Heart right ventricle (tissue), 16 donors: ENCODE measurements around the gene FAM83C. TPM values are rescaled to one million over a fixed set of nuclear protein-coding genes. Genes with fewer than 3 reads are reported as not detected.
A peak's percentile ranks its signal among the peaks of the same experiment; 100 is the strongest.

Experiments
- ATAC-seq, 8 donors: fragments of 200-7000 bp; cut with Tn5 transposase; one replicate each; pipeline ENCODE4 v1.9.1; 2020; ENCODE audit warnings: mild to moderate bottlenecking in 8 of 8, moderate library complexity in 8 of 8, moderate number of reproducible peaks in 1 of 8
- DNase-seq, 2 donors: peaks; one replicate each; pipeline ENCODE4 v3.0.0-alpha.2; 2020
- H3K27ac ChIP-seq, 10 donors: fragments of 200-600 bp; sonication (generic) in 2 of 10; one replicate each; pipeline versions ENCODE4 v1.5.0 to v1.8.0; 2020 to 2022; ENCODE audit warnings: mild to moderate bottlenecking in 3 of 10
- H3K27me3 ChIP-seq, 7 donors: fragments of 200-600 bp; one replicate each; pipeline ENCODE4 v1.8.0; 2021 to 2022; ENCODE audit warnings: mild to moderate bottlenecking in 2 of 7
- H3K36me3 ChIP-seq, 9 donors: fragments of 200-600 bp; sonication (generic) in 1 of 9; one replicate each; pipeline versions ENCODE4 v1.5.0 to v1.8.0; 2020 to 2022; ENCODE audit warnings: mild to moderate bottlenecking in 2 of 9
- H3K4me1 ChIP-seq, 9 donors: fragments of 200-600 bp; sonication (generic) in 1 of 9; one replicate each; pipeline versions ENCODE4 v1.5.0 to v1.8.0; 2020 to 2022; ENCODE audit warnings: mild to moderate bottlenecking in 4 of 9
- H3K4me3 ChIP-seq, 10 donors: fragments of 200-600 bp; sonication (generic) in 2 of 10; one replicate each; pipeline versions ENCODE4 v1.5.0 to v1.8.0; 2020 to 2022; ENCODE audit warnings: mild to moderate bottlenecking in 7 of 10, moderate library complexity in 2 of 10
- H3K9me3 ChIP-seq, 11 donors: fragments of 200-600 bp in 10 of 11; sonication (generic) in 2 of 11; one replicate each; pipeline versions ENCODE4 v1.5.0 to v1.8.0; 2013 to 2022; ENCODE audit warnings: mild to moderate bottlenecking in 2 of 11, control low read depth in 1 of 11, moderate library complexity in 1 of 11
- CTCF ChIP-seq, 9 donors: fragments of 200-600 bp; sonication (generic) in 2 of 9; IDR thresholded peaks; one replicate each; pipeline versions ENCODE4 v1.5.0 to v1.8.0; 2021 to 2022; ENCODE audit warnings: antibody characterized with exemption in 9 of 9, mild to moderate bottlenecking in 5 of 9, moderate library complexity in 1 of 9
- WGBS, 2 donors: extraction: QIAGEN DNeasy Blood & Tissue Kit; methylation state at CpG; one replicate each; pipeline ENCODE4 v1.1.7; 2013; ENCODE audit warnings: inconsistent platforms in 1 of 2; 5-methylcytosine and 5-hydroxymethylcytosine counted together
- intact Hi-C, 10 donors: fragments of 100-400 bp; cut with DNase I; formaldehyde crosslinking; loops; one replicate each; pipeline versions ENCODE4 v1.11.1 to v1.14.2; 2022
- polyA plus RNA-seq, 2 donors: library from polyadenylated mRNA; stranded (reverse); fragments of 200-250 nt; gene quantifications; one replicate each; pipeline ENCODE4 v1.2.3, GENCODE V29; 2013
- total RNA-seq, 10 donors: library from RNA; stranded (reverse); fragmentation: NEBNext Ultra II Directional in 3 of 10; extraction: Animal tissue kit (Norgen Biotek cat#: 25700) in 3 of 10; gene quantifications; one replicate each; pipeline versions ENCODE4 v1.2.1 to v1.2.4, GENCODE V29; 2021 to 2023
- donor health status: Arrhythmogenic right ventricular cardiomyopathy.
- donor health status: ischemic (EF 13 %, LVEDD 7.1; RV severe dilation, severe dysfunction).
- donor health status: healthy with polysubstance abuse.
- donor health status: DM: no; HTN: yes; CAD: no.
- donor health status: DM: no; HTN: no; CAD: no.
- donor health status: ischemic (EF 25% LVEDD 6.9; RV normal size, moderate dysfunction).
- donor health status: ischemic (EF 25% LVEDD 5.7; RV mildly dilated, moderate dysfunction).
- donor health status: healthy.
- donor health status: DM: yes; HTN: yes; CAD: no.
- donor health status: Ischemic cardiomyopathy.
- donor health status: ischemic (EF 35%, LVEDD 5.7; RV mildly dilated, moderate dysfunction).
- donor health status: nonischemic (EF 11% LVEDD 7.7; RV severe dilation, severe dysfunction).
- donor health status: DM: yes; HTN: yes; CAD: no.
- donor health status: PGD.
- donor health status: ischemic (EF 29% LVEDD 5.4; RV normal size, mild dysfunction).
- donor health status: nonischemic (EF 23%, LVEDD 6.1; RV moderate dilation, normal function).

FAM83C gene
- total and polyA plus RNA-seq, 12 donors: 0.03 TPM; not detected in 11

- H3K27ac ChIP-seq: peak overlapping the region in 9 of 10 donors; percentile 67 to 89 (median 82)
- no peaks in the 10 kb centered on the region for H3K9me3 ChIP-seq
- peaks cover 0 to 27% (median 0%) of the 10 kb centered on the region in 9 donors for H3K36me3 ChIP-seq
- H3K4me3 ChIP-seq: peak overlapping the region; percentile 83 to 96 (median 92)
- intact Hi-C loops: no loop called here
- TF ChIP-seq CTCF (IDR thresholded peaks at IDR 0.05): no peak
- peaks cover 7 to 28% (median 18%) of the 10 kb centered on the region in 9 donors for H3K4me1 ChIP-seq
- ATAC-seq (peak in 2 of 8 donors; percentile 14 to 18), DNase-seq (no peak)
- 44 to 50% methylated on average over 19 of the region's 19 CpGs for WGBS, 2 donors
- no peaks in the 10 kb centered on the region for H3K27me3 ChIP-seq
Measured at GRCh38 chr20:35284992-35285805, 7.0 kb downstream of the FAM83C start.

GRCh38 chr20:35284267-35284991 lies 7.8 kb downstream of the FAM83C start, which contains the start of gene EIF6:
Gene EIF6, minus strand, starts transcription at chr20:35284772. Its CDS starts 285 bp downstream, at chr20:35284487.
- no peak for TF ChIP-seq CTCF (IDR thresholded peaks at IDR 0.05)

DNA sequence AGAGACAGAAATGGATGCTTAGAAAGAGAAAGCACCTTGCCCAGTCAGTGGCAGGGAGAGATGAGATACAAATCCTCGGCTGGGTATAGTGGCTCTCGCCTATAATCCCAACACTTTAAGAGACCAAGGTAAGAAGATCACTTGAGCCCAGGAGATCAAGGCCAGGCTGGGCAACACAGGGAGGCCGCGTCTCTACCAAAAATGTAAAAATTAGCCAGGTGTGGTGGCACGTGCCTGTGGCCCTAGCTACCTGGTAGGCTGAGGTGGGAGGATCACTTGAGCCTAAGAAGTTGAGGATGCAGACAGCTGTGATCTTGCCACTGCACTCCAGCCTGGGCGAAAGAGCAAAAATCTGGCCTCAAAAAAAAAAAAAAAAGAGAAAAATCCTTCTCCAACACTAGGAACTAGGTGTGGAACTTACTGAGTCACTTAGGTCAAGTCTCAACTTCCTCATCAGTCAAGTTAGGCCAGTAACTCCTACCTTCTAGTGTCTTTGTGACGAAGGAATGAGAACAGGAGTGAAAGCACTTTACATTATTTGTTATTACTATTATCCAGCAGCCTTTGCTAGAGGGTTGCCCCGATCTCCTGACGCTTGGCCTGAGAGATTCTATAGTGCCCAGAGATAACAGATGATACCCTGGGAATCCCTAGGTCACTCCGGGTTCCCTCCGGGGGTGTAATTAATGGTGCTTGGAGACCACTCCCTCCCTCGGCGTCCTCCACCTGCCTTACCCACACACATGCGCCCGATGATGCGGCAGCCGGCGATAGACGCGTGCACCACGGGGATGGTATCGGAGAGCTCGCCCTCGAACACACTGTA lies 8.6 kb downstream of the FAM83C start:
- WGBS, 2 donors: 22 to 24% methylated on average over 24 of the region's 24 CpGs
- ATAC-seq: peak in 1 of 8 donors; percentile 31

More at GRCh38 chr20:35284267-35284991, 7.8 kb downstream of the FAM83C start, which contains the start of gene EIF6:
- Histone ChIP-seq H3K27me3 (no peaks in the 10 kb centered on the region), H3K9me3 (no peaks in the 10 kb centered on the region), H3K4me3 (peak within 1 kb of the TSS; percentile 83 to 96 (median 92)), H3K4me1 (peaks cover 7 to 28% (median 18%) of the 10 kb centered on the region in 9 donors), H3K36me3 (peaks cover 0 to 35% (median 4%) of the 10 kb centered on the region in 9 donors), H3K27ac (peak within 1 kb of the TSS; percentile 37 to 89 (median 82))
- WGBS, 2 donors: 0 to 1% methylated on average over 49 to 61 of the region's 61 CpGs
- ATAC-seq (peak; percentile 82 to 95 (median 92)), DNase-seq (peak; percentile 84 to 86)
- intact Hi-C loops: no loop called here

More for the DNA sequence above, 8.6 kb downstream of the FAM83C start:
- H3K27me3 ChIP-seq: no peaks in the 10 kb centered on the region
- no peaks in the 10 kb centered on the region for H3K9me3 ChIP-seq
- TF ChIP-seq CTCF (IDR thresholded peaks at IDR 0.05): no peak
- peak overlapping the region in 9 of 10 donors; percentile 67 to 89 (median 82) for H3K27ac ChIP-seq
- H3K4me1 ChIP-seq: peaks cover 7 to 29% (median 18%) of the 10 kb centered on the region in 9 donors
- DNase-seq: no peak
- intact Hi-C loops: no loop called here
- H3K36me3 ChIP-seq: peaks cover 0 to 43% (median 11%) of the 10 kb centered on the region in 9 donors
- H3K4me3 ChIP-seq: peak overlapping the region; percentile 83 to 96 (median 92)
